ENCODE data around the gene MRPL38.

MRPL38 gene

DNA sequence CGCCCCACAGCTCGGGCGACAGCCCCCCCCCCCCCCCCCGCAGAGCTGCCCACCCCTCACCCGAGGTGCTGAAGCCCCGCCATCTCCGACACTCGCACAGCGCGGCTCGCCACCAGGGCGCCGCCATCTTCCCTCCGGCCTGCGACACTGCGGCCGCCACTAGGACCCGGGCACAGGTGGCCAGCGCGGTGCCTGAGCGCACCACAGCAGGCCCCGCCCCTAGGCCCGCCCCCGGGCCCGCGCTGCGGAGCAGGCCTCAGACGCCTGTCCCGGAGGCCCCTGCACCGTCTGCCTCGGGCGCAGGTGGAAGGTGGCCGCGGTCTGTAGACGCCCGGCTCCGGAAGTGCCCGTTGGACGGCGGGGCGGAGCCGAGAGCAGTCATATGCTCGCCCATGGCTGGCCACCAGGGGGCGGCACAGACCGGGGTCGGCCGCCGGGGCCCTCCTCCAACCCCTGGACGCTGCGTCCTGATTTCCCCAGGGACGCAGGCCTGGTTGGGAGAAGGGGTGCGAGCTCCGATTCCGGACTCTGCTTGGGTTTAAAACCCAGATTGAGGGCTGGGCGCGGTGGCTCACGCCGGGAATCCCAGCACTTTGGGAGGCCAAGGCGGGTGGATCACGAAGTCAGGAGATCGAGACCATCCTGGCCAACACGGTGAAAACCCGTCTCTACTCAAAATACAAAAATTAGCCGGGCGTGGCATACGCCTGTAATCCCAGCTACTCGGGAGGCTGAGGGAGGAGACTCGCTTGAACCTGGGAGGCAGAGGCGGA lies at the start of gene MRPL38:
Gene MRPL38 (minus strand): TSS at position 136 of the 773 bp plus-strand sequence. CDS start 9 bp downstream, at position 127.
- peak; percentile 98 for DNase-seq (ENCODE audit: low spot score)

DNA sequence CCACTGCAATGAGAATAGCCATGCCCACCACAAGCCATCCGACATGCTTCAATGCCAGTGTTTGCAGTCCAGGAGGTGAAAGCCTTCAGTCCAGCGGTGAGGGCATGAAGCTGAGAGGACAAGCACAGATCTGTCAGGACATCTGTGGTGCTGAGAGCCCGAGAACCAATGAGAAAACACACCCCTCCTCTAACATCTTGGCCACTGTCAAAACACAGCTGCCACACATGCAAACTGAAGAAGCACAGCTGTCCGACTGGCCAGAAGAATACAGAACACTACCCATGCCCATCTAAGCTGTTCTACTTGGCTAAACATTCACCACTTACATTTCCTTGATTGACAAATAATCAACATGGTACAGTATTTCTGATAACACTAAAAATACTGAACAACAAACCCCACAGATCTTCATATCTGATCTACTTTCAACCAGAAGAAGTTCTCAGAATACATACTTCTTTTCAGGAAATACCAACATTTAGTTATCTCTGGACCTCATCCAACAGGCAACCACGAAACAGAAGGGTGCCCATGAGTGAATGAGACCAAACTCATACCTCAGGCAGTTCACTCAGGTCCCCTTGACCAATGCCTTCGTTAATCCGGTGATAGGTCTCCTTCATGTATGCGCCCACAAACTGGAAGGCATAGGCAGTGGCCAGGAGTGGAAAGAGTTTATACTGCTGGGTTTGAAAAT lies 46.3 kb upstream of the MRPL38 start:
- no peak for DNase-seq (ENCODE audit: low spot score)

DNA sequence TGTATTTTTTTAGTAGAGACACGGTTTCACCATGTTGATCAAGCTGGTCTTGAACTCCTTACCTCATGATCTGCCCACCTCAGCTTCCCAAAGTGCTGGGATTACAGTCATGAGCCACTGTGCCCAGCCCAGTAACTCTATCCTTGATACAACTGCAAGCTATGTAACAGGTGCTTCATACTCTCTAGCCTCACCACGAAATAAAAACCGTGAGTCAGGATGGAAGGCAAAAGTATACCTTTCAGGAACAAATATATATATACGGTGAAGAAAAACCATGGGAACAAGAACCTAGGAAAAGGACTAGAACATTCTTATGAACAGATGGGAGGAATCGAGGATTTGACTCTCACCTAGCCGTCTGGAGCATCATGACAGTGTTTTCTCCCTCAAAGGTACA lies 45.7 kb upstream of the MRPL38 start:
- no peak for DNase-seq (ENCODE audit: low spot score)

DNA sequence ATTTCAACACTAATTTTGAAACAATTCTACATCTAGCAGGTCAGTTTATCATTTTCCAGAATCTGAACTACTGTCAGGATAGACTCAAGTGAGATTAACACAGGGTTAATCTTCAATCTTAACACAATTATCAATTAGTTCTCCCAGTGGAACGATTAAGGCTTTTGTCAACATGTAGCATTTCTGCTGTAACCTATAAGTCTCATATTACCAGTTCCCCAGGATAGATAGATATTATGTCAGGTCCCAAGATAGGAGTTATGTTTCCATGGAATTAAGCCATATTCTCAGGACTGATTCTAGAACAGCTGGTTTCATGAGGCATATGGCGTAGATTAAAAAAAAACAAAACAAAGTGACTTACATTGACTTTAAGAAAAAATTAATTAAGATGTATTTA lies 40.5 kb upstream of the MRPL38 start:
- no peak for DNase-seq (ENCODE audit: low spot score)

DNA sequence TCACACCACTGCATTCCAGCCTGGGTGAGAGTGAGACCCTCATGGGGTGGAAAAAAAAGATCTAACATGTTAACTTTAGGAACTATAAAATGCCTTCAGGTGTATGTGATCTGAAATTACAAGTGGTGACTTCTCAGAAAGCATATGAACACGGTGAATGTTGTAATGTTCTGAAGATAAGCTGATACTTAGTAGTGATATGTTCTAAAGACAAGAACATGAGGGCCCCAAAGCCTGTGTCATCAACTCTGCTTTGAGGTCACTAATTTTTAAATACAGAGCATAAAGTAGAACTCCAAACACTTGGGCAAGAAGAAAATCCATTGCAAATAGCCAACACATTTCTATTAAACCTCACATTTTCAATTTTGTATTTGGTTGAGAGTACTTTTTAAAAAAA lies 38.8 kb upstream of the MRPL38 start:
- DNase-seq (ENCODE audit: low spot score) = no peak

DNA sequence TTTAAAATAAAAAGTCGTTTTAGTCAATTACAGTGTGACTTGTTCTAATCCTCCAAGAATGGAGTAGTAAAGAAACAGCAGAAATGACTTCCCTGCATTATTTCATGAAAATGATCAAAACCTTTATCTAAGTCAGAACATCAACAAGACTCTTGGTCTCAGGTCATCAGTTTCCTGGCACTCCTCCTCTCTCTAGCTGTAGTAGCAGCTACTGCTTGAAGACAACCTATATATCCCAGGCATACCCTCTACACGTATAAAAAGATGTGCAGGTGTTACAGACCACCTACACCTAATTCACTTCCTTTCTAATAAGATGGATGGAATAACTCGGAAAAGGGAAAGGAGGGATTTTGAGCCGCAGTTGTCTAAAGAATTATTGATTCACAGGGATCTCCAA lies 37.8 kb upstream of the MRPL38 start:
- DNase-seq (ENCODE audit: low spot score) = no peak

DNA sequence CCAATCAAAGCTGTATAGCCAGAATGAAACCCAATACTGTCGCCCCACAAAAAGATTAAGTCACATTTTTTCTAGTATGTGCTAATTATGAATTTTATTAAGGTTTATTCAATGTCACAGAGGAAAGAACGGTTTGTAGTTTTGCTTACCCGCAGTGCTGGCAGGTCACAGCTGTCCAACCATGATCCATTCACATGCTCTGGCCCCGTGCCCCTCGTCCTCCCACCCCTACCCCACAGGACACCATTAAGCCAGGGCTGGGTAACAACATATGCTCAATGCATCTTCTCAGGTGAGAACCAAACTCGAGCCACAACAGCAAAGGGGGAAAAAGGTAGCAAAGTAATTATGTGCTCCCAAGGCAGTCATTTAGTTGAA lies 36.7 kb upstream of the MRPL38 start:
- DNase-seq (ENCODE audit: low spot score) = no peak

DNA sequence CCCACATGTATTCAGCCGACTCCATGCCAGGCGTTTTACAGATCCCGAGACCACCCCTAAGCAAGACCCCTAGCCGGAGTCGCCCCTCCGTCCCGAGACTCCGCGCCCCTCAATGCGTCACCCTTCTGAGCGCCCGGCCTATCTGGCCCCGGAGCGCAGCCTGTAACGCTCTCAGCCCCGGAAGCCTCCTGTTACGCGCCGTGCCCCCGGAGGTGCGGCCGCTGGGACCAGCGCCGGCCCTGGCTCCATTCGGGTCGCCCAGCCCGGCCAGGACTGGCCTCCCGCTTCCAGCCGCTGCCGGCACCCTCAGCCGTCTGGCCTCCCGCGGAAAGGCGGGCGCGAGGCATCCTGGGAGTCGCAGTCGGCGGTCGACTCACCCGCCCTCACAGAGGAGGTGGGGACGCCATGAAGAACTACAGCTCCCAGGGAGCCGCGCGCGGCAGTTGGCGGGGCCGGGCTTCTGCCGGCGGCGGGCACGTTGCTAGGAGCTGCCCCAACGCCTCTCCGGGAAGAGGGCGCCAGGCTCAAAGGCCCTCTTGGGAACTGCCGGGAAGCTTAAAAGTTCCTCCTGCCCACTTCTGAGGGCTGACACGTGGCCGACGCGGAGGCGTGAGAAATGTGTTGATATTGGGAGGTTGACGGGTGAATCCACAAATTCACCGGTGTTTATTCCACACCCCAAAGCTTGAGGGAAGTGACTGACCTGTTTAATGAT lies 36.2 kb upstream of the MRPL38 start, which contains the start of gene FBF1:
Gene FBF1 (minus strand): TSS at position 316 of the 715 bp plus-strand sequence. CDS start 2,893 bp downstream, outside the sequence.
- DNase-seq (ENCODE audit: low spot score) = peak; percentile 97

DNA sequence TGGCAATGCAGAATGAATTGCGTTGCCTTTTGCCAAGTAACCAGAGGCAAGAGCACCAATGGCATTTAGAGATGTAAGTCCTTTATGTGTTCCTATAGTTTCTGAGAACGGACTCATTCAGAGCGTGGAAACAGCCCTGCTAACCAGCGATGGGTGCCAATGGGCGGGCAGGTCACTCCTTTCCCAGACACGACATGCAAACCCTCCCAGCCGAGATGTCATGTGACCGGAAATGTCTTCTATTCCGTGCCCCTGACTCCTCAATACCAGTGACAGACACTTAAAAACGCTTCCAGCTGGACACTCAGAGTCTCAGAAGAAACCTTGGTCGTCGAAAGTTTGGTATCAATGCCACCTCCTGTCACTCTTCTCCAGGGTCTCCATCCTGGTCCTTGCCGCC lies 33.0 kb upstream of the MRPL38 start:
- no peak for DNase-seq (ENCODE audit: low spot score)

DNA sequence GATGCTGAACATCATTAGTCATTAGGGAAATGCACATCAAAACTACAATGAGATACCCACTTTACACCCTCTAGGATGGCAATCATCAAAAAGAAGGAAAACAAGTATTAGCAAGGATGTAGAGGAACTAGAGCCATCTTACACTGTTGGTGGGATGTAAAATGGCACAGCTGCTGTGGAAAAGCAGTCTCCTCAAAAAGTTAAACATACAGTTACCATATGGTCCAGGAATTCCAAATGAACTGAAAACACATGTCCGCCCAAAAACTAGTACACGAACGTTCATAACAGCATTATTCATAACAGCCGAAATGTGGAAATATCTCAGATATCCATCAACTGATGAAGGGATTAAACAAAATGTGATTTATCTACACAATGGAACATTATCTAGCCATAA lies 29.1 kb upstream of the MRPL38 start:
- no peak for DNase-seq (ENCODE audit: low spot score)

DNA sequence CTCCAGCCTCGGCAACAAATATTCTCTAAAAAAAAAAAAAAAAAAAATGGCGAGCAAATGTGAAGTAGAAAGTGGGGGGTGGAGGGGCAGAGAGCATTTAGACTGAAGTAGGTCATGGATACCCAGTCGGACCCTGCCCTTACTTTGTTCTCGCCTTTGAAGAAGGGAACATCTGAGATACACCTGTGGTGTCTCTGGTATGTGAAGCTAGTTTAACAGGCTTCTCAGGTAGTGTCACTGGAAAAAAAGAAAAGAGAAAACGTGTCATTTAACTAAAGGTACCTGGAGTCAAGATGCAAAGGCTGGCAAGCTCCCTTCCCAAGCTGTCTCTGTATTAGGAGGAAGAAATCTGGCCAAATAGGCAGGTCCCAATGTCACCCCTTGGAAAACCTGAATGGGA lies 28.2 kb upstream of the MRPL38 start:
- DNase-seq (ENCODE audit: low spot score) = no peak

DNA sequence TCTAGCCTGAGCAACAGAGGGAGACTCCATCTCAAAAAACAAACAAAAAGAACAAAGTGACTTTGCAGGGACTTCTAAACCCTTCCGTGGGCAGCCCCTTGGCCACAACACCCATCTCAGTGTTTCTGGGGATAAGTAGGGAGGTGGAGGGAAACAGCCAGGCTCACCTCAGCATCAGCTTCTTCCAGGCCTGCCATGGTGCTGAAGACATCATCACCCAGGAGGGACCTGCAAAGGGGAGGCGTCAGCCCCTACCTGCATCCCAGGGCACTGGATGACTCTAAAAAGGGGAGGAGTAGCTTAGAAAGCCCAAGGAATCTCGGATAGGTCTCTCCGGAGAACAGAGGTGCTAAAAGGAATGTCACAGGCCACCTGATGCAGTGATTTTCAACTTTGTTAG lies 26.4 kb upstream of the MRPL38 start:
- DNase-seq (ENCODE audit: low spot score) = no peak

DNA sequence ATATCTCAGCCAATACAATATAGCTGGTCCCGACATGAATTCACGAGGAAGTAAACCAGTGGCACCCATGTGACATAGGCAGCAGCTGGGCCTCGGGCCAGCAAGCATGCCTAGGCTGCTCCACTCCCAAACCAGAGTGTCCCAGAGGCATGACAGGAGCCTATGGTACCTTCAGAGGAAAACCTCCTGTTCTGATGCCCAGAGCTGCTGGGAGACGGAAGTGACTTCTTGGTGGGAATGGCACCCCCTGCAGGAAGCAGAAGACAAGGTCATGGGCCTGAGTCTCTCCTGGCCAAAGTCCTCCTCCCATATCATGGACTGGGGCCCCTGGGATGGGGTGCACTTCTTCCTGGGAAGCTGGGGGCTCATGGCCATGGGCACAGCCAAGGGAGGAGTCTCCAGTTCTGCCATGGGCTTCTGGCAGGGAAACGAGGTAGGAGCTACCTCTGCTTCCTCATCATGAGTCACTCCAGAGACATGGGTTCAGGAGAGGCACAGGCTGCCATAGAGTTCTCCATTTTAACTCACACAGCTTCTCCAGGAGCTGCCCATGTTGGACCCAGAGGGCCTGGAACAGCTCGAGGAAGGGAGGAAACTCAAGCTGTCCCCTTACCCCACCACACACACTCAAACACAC lies 22.7 kb upstream of the MRPL38 start:
- DNase-seq (ENCODE audit: low spot score) = peak; percentile 88

DNA sequence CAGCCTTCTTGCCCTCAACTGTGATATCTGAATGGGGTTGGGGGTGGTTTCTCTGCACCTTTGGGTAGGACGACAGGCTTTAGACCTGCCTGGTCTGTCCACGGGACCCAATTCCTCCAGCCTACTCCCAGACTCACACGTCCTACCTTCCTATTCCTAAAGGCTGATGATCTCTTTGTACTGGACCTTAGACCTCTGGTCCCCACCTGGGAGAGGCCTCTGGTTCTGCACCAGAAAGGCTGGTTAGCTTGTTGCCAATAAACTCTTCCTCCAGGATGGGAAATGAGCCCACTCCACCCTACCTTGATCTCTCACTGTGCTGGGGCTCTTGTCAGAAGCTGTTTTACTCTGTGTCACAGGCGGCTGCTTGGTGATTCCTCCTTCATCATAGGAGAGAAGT lies 21.8 kb upstream of the MRPL38 start:
- DNase-seq (ENCODE audit: low spot score) = no peak

DNA sequence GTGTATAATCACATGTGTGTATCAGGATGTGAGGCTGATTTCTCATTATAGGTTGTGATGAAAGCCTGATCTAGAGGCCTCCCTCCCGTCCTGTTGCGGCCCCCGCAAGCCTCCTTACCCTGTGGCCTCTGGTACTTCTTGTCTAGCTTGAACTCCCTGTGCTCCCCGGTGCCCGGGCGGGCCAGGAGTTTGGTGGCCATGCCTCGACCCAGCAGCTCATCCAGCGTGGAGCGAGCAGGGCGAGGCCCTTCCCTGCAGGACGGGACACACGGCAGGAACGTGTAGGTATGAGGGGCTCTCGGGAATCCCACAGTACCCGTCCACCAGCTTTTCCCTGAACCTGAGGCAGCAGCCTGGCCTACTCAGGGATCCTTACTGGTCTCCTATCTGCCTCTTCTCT lies 21.2 kb upstream of the MRPL38 start:
- DNase-seq (ENCODE audit: low spot score) = no peak

DNA sequence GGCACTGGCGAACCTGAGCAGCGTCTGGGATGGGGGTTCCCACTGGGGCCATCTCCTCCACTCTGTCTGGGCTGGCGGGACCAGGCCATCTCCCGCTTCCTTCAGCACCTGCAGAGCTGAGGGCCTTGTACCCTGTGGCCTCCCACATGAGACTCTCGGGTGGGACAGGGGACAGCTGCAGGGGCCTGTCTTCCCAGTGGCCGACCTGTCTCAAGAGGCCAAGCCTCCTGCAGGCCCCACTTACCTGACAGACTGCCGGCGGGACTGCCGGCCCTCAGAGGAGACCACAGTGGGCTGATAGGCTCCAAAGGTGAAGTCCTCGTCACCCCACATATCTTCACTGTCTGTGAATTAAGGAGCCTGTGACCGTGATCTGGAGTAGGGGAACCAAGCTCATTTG lies 20.4 kb upstream of the MRPL38 start:
- DNase-seq (ENCODE audit: low spot score) = no peak

DNA sequence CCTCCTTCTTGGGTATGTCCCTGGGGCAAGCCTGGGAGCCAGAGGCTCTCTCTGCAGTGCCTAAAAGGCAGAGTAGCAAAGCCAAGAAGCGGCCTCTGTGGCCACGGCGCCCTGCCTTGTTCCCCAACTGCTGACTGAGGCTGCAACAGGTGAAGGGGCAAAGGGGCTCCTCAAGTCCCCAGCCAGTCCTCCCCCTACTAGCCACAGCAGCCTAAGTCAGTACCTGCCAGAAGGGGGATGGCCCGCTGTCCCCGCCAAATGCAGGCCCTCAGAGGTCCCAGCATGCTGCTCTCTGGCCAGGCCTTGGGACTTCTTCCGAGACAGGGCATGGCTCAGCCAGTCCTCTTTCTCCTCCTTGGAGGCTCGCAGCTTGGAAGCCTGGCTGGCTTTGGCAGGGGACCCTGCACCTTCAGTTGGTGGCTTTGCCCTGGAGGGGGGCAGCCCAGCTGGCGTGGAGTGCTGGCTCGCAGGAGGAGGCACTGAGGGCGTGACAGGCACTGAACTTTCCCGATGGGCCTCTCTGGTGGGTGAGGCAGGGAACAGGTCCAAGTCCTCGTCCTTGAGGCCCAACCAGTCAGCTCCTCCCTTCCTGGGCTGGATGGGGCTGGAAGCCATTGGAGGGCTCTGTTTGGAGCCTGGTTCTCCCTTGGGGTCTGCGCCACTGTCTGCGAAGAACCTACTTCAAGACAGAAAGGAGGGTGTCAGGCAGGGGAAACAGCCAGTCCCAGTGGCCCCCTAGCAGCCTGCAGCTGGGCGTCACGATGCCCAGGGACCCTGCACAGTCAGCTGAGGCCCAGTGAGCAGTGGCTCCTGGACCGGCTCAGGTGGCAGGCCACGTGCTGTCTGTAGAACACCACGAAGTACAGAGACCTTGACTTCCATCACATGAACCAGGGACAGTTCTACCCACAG lies 18.5 kb upstream of the MRPL38 start:
- DNase-seq (ENCODE audit: low spot score) = no peak

DNA sequence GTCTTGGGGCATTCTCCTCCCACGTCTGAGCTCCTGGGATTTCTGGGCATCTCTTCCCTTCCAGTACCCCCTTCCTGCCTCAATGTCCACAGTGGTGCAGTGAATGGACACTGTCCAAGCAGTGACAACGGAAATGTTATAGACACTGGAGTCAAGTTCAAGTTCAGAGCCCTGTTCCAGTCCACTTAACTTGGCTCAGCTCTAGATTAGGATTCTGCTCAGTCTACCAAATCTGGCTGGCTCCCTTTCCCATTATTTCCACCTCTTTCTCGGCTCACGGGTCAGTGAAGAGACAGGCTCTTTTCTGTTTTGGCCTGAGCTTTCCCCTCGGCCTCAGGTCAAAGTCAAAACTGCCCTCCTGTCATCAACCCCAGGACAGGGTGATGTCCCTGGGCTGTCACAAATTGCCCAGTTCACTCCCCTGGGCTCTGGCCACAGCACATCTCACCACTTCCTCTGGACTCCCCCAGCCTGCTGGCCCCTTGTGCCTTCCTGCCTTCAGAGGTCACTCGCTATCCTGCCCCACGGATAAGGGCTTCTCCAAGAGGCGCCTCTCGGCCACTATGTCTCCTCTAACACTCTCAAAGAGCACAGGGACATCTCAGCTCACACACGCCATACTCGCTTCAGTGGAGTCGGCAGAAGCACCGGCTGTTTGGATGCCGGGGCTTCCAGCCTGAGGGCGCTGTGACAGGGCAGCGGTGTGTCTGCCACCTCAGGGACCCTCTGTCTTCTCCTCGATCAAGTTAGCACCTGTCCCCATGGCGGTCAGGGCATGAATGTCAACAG lies 17.7 kb upstream of the MRPL38 start:
- DNase-seq (ENCODE audit: low spot score) = no peak

DNA sequence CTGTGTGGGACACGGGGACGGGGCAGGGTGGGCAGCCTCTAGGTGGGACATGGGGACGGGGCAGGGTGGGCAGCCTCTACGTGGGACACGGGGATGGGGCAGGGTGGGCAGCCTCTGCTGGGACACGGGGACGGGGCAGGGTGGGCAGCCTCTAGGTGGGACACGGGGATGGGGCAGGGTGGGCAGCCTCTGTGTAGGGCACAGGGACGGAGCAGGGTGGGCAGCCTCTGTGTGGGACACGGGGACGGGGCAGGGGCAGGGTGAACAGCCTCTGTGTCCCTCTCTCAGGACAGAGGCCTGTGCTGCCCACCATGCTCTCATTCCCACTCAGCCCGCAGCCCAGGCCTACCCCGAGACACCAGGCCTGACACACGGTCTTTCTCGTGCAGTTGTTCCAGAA lies 16.9 kb upstream of the MRPL38 start:
- DNase-seq (ENCODE audit: low spot score) = no peak

DNA sequence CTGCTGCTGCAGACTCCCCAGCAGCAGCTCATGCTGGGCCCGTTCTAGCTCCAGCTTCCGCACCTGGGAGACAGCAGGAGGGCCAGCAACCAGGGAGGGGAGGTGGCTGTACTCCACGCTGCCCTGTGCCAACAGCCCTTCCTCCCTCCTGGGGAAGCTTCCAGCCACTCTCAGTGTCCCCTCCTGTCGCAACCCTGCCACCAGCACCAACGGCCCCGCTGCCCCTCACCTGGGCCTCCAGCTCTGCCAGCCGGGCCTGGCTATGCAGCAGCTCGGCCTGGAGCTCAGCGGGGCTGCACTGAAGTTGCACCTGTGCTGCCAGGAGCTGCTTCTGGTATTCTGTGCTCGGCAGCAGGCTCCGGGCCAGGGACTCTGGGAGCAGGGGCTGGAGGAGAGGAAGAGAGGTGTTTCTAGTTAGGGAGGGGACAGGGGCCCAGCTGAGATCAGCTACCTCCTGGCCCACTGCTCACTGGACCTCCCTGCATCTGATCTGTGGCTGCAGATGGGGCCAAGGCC lies 15.4 kb upstream of the MRPL38 start:
- DNase-seq (ENCODE audit: low spot score) = no peak

All from HuH-7 (cell line).